Aorta (tissue), 5 donors: ENCODE data around the gene KCNK2. TPM values are rescaled to one million over a fixed set of nuclear protein-coding genes. Genes with fewer than 3 reads are reported as not detected.

Experiments used
- ATAC-seq: fragments of 200-7000 bp; cut with Tn5 transposase; one replicate; pipeline ENCODE4 v1.9.1; 2022; ENCODE audit warnings: moderate library complexity; ENCODE audit not compliant: low FRiP score
- DNase-seq, 2 donors: peaks; one replicate each; pipeline ENCODE4 v3.0.0-alpha.2; 2020
- H3K27ac ChIP-seq, 2 donors: one replicate each; pipeline ENCODE4 v1.5.1; 2013; ENCODE audit warnings: low read length in 2 of 2, mild to moderate bottlenecking in 2 of 2, moderate library complexity in 2 of 2, control low read depth in 1 of 2, inconsistent platforms in 1 of 2, low read depth in 1 of 2
- H3K27me3 ChIP-seq, 2 donors: one replicate each; pipeline ENCODE4 v1.6.1; 2013; ENCODE audit warnings: control low read depth in 1 of 2, low read length in 1 of 2, mild to moderate bottlenecking in 1 of 2, moderate library complexity in 1 of 2; ENCODE audit not compliant: insufficient read depth in 2 of 2, control insufficient read depth in 1 of 2
- H3K36me3 ChIP-seq, 2 donors: one replicate each; pipeline ENCODE4 v1.6.1; 2013; ENCODE audit warnings: control low read depth in 1 of 2, low read length in 1 of 2, mild to moderate bottlenecking in 1 of 2; ENCODE audit not compliant: insufficient read depth in 2 of 2, control insufficient read depth in 1 of 2
- H3K4me1 ChIP-seq, 2 donors: one replicate each; pipeline ENCODE4 v1.6.1; 2013; ENCODE audit warnings: low read length in 2 of 2, control low read depth in 1 of 2, mild to moderate bottlenecking in 1 of 2, moderate library complexity in 1 of 2; ENCODE audit not compliant: insufficient read depth in 2 of 2, control insufficient read depth in 1 of 2
- H3K4me3 ChIP-seq, 2 donors: one replicate each; pipeline ENCODE4 v1.5.1; 2013; ENCODE audit warnings: low read length in 2 of 2, control low read depth in 1 of 2, mild to moderate bottlenecking in 1 of 2
- H3K9me3 ChIP-seq: one replicate; pipeline ENCODE4 v1.6.1; 2013; ENCODE audit warnings: mild to moderate bottlenecking, low read length; ENCODE audit not compliant: control insufficient read depth
- WGBS, 2 donors: extraction: QIAGEN DNeasy Blood & Tissue Kit; methylation state at CpG; one replicate each; pipeline ENCODE4 v1.1.7; 2013; 5-methylcytosine and 5-hydroxymethylcytosine counted together
- intact Hi-C, 2 donors: fragments of 100-400 bp; cut with DNase I; formaldehyde crosslinking; loops; one replicate each; pipeline versions ENCODE4 v1.14.2 to v1.15.0; 2022
- polyA plus RNA-seq, 2 donors: library from polyadenylated mRNA; stranded (reverse); fragments of 200-250 nt; gene quantifications; one replicate each; pipeline ENCODE4 v1.2.3, GENCODE V29; 2013
- total RNA-seq, 2 donors: library from RNA; stranded (reverse); fragmentation: NEBNext Ultra II Directional; extraction: Animal tissue kit (Norgen Biotek cat#: 25700); gene quantifications; one replicate each; pipeline ENCODE4 v1.2.1, GENCODE V29; 2021
- donor health status: healthy with polysubstance abuse.
- donor health status: Bipolar disorder and iron deficiency.
- donor health status: DM: no; HTN: no; CAD: no.
- donor health status: DM: no; HTN: no; CAD: no.
- donor health status: DM: yes; HTN: yes; CAD: no.

Gene KCNK2
- total and polyA plus RNA-seq, 4 donors, result 2.5 to 16.7 (median 4.8) TPM; not detected in 1

DNA sequence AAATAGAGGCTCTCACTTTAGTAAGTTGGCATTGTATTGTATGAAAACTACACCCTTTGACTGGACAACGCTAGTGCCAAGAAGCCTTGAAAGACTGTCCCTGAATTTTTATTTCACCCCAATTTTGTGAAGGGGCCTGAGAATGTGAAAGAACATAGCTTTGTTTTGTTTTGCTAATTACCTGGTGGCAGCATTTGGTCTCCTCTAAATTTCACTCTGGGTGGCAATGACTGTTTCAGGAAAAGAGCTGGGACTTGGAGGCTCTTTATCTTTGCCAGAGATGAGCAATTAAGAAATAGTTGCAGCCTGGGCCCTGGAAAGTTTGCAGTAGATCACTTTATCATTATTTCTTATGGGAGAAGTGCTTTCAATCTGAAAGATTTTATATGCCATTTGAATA lies 117.6 kb downstream of the KCNK2 start:
- H3K36me3 ChIP-seq, result no peaks in the 10 kb centered on the region
- DNase-seq (no peak), ATAC-seq (no peak)
- intact Hi-C loops, result no loop called here
- H3K4me1 ChIP-seq, result no peaks in the 10 kb centered on the region
- H3K9me3 ChIP-seq, result no peaks in the 10 kb centered on the region
- H3K27me3 ChIP-seq, result no peaks in the 10 kb centered on the region
- H3K27ac ChIP-seq, result no peak overlapping the region
- H3K4me3 ChIP-seq, result no peak overlapping the region
- WGBS, 2 donors, result 59 to 69% methylated on average over 1 of the region's 1 CpG

DNA sequence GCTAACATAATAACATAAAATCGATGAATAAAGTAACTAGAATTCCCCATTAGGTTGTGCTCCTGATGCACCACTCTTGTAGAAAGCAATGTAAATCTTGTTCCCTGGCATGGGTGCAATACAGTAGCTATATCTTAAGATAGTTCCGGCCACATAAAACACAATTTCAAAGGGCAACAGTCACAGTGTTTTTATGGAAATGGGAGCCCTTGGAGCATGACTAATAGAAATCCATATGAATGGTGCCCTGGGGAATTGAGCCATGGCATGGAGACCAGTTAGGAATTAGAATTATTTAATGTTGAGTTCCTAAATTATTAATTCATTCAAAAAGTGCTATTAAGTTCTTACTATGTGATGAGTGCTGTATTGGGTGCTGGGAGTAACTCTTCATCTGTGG lies 118.7 kb downstream of the KCNK2 start:
- no peak overlapping the region for H3K27ac ChIP-seq
- H3K9me3 ChIP-seq, result no peaks in the 10 kb centered on the region
- no peaks in the 10 kb centered on the region for H3K4me1 ChIP-seq
- 27 to 52% methylated on average over 2 of the region's 2 CpGs for WGBS, 2 donors
- H3K27me3 ChIP-seq, result no peaks in the 10 kb centered on the region
- H3K36me3 ChIP-seq, result no peaks in the 10 kb centered on the region
- DNase-seq, result no peak
- intact Hi-C loops, result no loop called here
- no peak overlapping the region for H3K4me3 ChIP-seq
- no peak for ATAC-seq

- intact Hi-C loops, result no loop called here
- Histone ChIP-seq H3K27me3 (no peaks in the 10 kb centered on the region), H3K27ac (no peak overlapping the region), H3K9me3 (no peaks in the 10 kb centered on the region), H3K4me3 (no peak overlapping the region), H3K36me3 (no peaks in the 10 kb centered on the region), H3K4me1 (no peaks in the 10 kb centered on the region)
- WGBS, 2 donors, result 69 to 73% methylated on average over 2 of the region's 2 CpGs
- no peak for ATAC-seq
- DNase-seq, result no peak
Measured at GRCh38 chr1:215202868-215203267, 120.3 kb downstream of the KCNK2 start.

- Histone ChIP-seq H3K4me3 (no peak overlapping the region), H3K36me3 (no peaks in the 10 kb centered on the region), H3K27ac (no peak overlapping the region), H3K4me1 (no peaks in the 10 kb centered on the region), H3K9me3 (no peaks in the 10 kb centered on the region), H3K27me3 (no peaks in the 10 kb centered on the region)
- no peak for ATAC-seq
- DNase-seq, result no peak
- intact Hi-C loops, result no loop called here
Measured at GRCh38 chr1:215210167-215210566, 127.6 kb downstream of the KCNK2 start.

- H3K27me3 ChIP-seq, result no peaks in the 10 kb centered on the region
Measured at GRCh38 chr1:215215846-215216245, 133.3 kb downstream of the KCNK2 start.

GRCh38 chr1:215219372-215219771 lies 136.8 kb downstream of the KCNK2 start:
- no peak overlapping the region for H3K27ac ChIP-seq
- DNase-seq (no peak), ATAC-seq (no peak)
- no peaks in the 10 kb centered on the region for H3K9me3 ChIP-seq
- intact Hi-C loops, result no loop called here
- no peaks in the 10 kb centered on the region for H3K4me1 ChIP-seq
- no peaks in the 10 kb centered on the region for H3K36me3 ChIP-seq
- no peak overlapping the region for H3K4me3 ChIP-seq
- H3K27me3 ChIP-seq, result no peaks in the 10 kb centered on the region

More at GRCh38 chr1:215215846-215216245, 133.3 kb downstream of the KCNK2 start:
- no peak overlapping the region for H3K27ac ChIP-seq
- H3K4me1 ChIP-seq, result no peaks in the 10 kb centered on the region
- WGBS, 2 donors, result 57 to 78% methylated on average over 1 of the region's 1 CpG
- ATAC-seq (no peak), DNase-seq (no peak)
- intact Hi-C loops, result no loop called here
- no peaks in the 10 kb centered on the region for H3K9me3 ChIP-seq
- no peaks in the 10 kb centered on the region for H3K36me3 ChIP-seq
- H3K4me3 ChIP-seq, result no peak overlapping the region

DNA sequence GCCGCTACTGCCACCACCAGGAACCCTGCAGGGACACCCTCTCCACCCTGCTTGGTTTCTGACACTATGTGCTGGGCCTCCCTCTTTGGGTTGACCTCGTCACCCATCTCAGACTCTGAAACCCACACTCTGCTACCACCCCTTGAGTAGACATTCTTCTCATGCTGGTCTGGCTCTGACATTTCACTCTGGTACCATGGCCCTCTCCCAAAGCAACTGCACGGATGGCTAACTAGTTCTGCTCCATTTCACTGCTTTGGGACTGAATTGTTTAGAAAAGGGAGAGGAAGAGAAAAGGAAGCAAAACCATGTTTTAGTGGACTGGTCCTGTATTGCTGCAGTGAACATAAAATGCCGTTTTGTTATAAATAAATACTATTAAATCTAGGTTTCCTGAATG lies 137.8 kb downstream of the KCNK2 start:
- DNase-seq (no peak), ATAC-seq (no peak)
- WGBS, 2 donors, result 56 to 72% methylated on average over 4 of the region's 4 CpGs
- Histone ChIP-seq H3K36me3 (no peaks in the 10 kb centered on the region), H3K4me1 (no peaks in the 10 kb centered on the region), H3K9me3 (no peaks in the 10 kb centered on the region), H3K27me3 (no peaks in the 10 kb centered on the region), H3K4me3 (no peak overlapping the region), H3K27ac (no peak overlapping the region)
- intact Hi-C loops, result no loop called here

GRCh38 chr1:215226757-215227156 lies 144.2 kb downstream of the KCNK2 start:
- intact Hi-C loops, result no loop called here
- 87 to 88% methylated on average over 2 of the region's 2 CpGs for WGBS, 2 donors

GRCh38 chr1:215228193-215228592 lies 145.7 kb downstream of the KCNK2 start:
- 70 to 81% methylated on average over 6 of the region's 6 CpGs for WGBS, 2 donors
- ATAC-seq (no peak), DNase-seq (no peak)
- Histone ChIP-seq H3K27ac (no peak overlapping the region), H3K4me1 (no peaks in the 10 kb centered on the region), H3K36me3 (no peaks in the 10 kb centered on the region), H3K9me3 (no peaks in the 10 kb centered on the region), H3K27me3 (no peaks in the 10 kb centered on the region), H3K4me3 (no peak overlapping the region)
- intact Hi-C loops, result no loop called here

More at GRCh38 chr1:215226757-215227156, 144.2 kb downstream of the KCNK2 start:
- DNase-seq (no peak), ATAC-seq (no peak)
- H3K4me3 ChIP-seq, result no peak overlapping the region
- no peak overlapping the region for H3K27ac ChIP-seq
- H3K36me3 ChIP-seq, result no peaks in the 10 kb centered on the region
- no peaks in the 10 kb centered on the region for H3K9me3 ChIP-seq
- no peaks in the 10 kb centered on the region for H3K4me1 ChIP-seq
- no peaks in the 10 kb centered on the region for H3K27me3 ChIP-seq
